IMR-90 (cell line): Measurements from ENCODE around the gene SDK1. TPM values are rescaled to one million over a fixed set of nuclear protein-coding genes. Genes with fewer than 3 reads are reported as not detected.

Experiments
- ATAC-seq: fragments of 200-7000 bp; cut with Tn5 transposase; 2 replicates; pipeline ENCODE4 v1.9.1; 2020; ENCODE audit warnings: low read depth, mild to moderate bottlenecking, moderate library complexity
- BruUV-seq: library from RNA; stranded (reverse); fragments of 400-500 nt; replicated peaks from 2 replicates; lab custom pipeline; 2021; lab: Mats Ljungman, UMichigan
- CTCF ChIA-PET: fragments of 300-600 bp; formaldehyde crosslinking; extraction: SDS; loops from one replicate; lab custom pipeline; 2021; ENCODE audit warnings: antibody characterized with exemption; lab: Yijun Ruan, JAX
- POLR2A ChIA-PET: fragments of 300-600 bp; sonication (Branson Sonifier 250); formaldehyde crosslinking; loops from one replicate; lab custom pipeline; 2022; ENCODE audit warnings: antibody characterized with exemption; ENCODE audit not compliant: unreplicated experiment; lab: Charles Lee
- DNase-seq: peaks from one replicate; pipeline ENCODE4 v3.0.0; 2013
- H2AFZ ChIP-seq: replicated peaks from 2 replicates; pipeline ENCODE3; 2013; ENCODE audit warnings: low read length, mild to moderate bottlenecking; ENCODE audit not compliant: poor library complexity
- H2AK5ac ChIP-seq: 2 replicates; pipeline ENCODE4 v1.6.1; 2013; ENCODE audit warnings: low read depth, low read length, inconsistent platforms
- H2AK9ac ChIP-seq: replicated peaks from 2 replicates; pipeline ENCODE3; 2013; ENCODE audit warnings: mild to moderate bottlenecking, low read depth, low read length, moderate library complexity; ENCODE audit not compliant: poor library complexity
- H2BK120ac ChIP-seq: 2 replicates; pipeline ENCODE4 v1.6.1; 2013; ENCODE audit warnings: low read depth, low read length, inconsistent platforms
- H2BK15ac ChIP-seq: 3 replicates; pipeline ENCODE4 v1.6.1; 2013; ENCODE audit warnings: low read depth, low read length, inconsistent platforms
- H2BK20ac ChIP-seq: 2 replicates; pipeline ENCODE4 v1.6.1; 2013; ENCODE audit warnings: low read depth, mild to moderate bottlenecking, inconsistent platforms, low read length, moderate library complexity
- H2BK5ac ChIP-seq: 2 replicates; pipeline ENCODE4 v1.6.1; 2013; ENCODE audit warnings: mild to moderate bottlenecking, low read depth, low read length, inconsistent platforms; ENCODE audit not compliant: poor library complexity, severe bottlenecking
- H3K14ac ChIP-seq: replicated peaks from 2 replicates; pipeline ENCODE4 v1.6.1; 2013; ENCODE audit warnings: low read depth, low read length, inconsistent platforms
- H3K18ac ChIP-seq: 2 replicates; pipeline ENCODE4 v1.6.1; 2013; ENCODE audit warnings: low read depth, low read length, control low read depth
- H3K23ac ChIP-seq: 2 replicates; pipeline ENCODE4 v1.6.1; 2013; ENCODE audit warnings: low read depth, low read length, inconsistent platforms
- H3K27ac ChIP-seq: 2 replicates; pipeline ENCODE4 v1.5.1; 2013; ENCODE audit warnings: mild to moderate bottlenecking, control low read depth, low read length; ENCODE audit not compliant: insufficient read depth
- H3K27me3 ChIP-seq: 2 replicates; pipeline ENCODE4 v1.6.1; 2013; ENCODE audit warnings: low read length; ENCODE audit not compliant: control insufficient read depth, insufficient read depth
- H3K36me3 ChIP-seq: 2 replicates; pipeline ENCODE4 v1.6.1; 2013; ENCODE audit warnings: low read length, mixed read lengths; ENCODE audit not compliant: control insufficient read depth, insufficient read depth
- H3K4ac ChIP-seq: 2 replicates; pipeline ENCODE4 v1.6.1; 2013; ENCODE audit warnings: low read depth, low read length, inconsistent platforms
- H3K4me1 ChIP-seq: 2 replicates; pipeline ENCODE4 v1.6.1; 2013; ENCODE audit warnings: low read length, mixed read lengths; ENCODE audit not compliant: control insufficient read depth, insufficient read depth
- H3K4me2 ChIP-seq: 2 replicates; pipeline ENCODE4 v1.6.1; 2013; ENCODE audit warnings: low read depth, mild to moderate bottlenecking, control low read depth, low read length, moderate library complexity
- H3K4me3 ChIP-seq: 2 replicates; pipeline ENCODE4 v1.5.1; 2013; ENCODE audit warnings: low read depth, mild to moderate bottlenecking, control low read depth, low read length, moderate library complexity; ENCODE audit not compliant: insufficient read depth
- H3K56ac ChIP-seq: 2 replicates; pipeline ENCODE4 v1.6.1; 2013; ENCODE audit warnings: low read length, inconsistent platforms; ENCODE audit not compliant: insufficient read depth; ENCODE audit errors: extremely low read depth
- H3K79me1 ChIP-seq, 2 experiments: 2 replicates each; pipeline ENCODE4 v1.6.1; 2013; ENCODE audit warnings: low read length in 2 of 2, inconsistent platforms in 1 of 2, low read depth in 1 of 2
- H3K9ac ChIP-seq: 2 replicates; pipeline ENCODE4 v1.6.1; 2013; ENCODE audit warnings: low read depth, low read length, control low read depth
- H3K9me1 ChIP-seq: 2 replicates; pipeline ENCODE4 v1.6.1; 2013; ENCODE audit warnings: low read length, inconsistent platforms; ENCODE audit not compliant: insufficient read depth
- H3K9me3 ChIP-seq: 2 replicates; pipeline ENCODE4 v1.6.1; 2013; ENCODE audit warnings: low read length; ENCODE audit not compliant: control insufficient read depth, insufficient read depth
- H4K20me1 ChIP-seq: 2 replicates; pipeline ENCODE4 v1.6.1; 2013; ENCODE audit warnings: low read length, inconsistent platforms; ENCODE audit not compliant: insufficient read depth
- H4K5ac ChIP-seq: 2 replicates; pipeline ENCODE4 v1.6.1; 2013; ENCODE audit warnings: mild to moderate bottlenecking, low read depth, low read length, control low read depth
- H4K8ac ChIP-seq, 2 experiments: 2 replicates each; pipeline ENCODE4 v1.6.1; 2013; ENCODE audit warnings: low read depth in 2 of 2, low read length in 2 of 2, control low read depth in 1 of 2, inconsistent platforms in 1 of 2
- H4K91ac ChIP-seq: 2 replicates; pipeline ENCODE4 v1.6.1; 2013; ENCODE audit warnings: low read depth, low read length, inconsistent platforms; ENCODE audit not compliant: insufficient read depth
- FOS ChIP-seq: fragments of 150-350 bp; IDR thresholded peaks from 2 replicates; pipeline ENCODE4 v1.6.1; 2016; ENCODE audit warnings: low read depth, low read length
- MAFK ChIP-seq: IDR thresholded peaks from 2 replicates; pipeline ENCODE4 v1.6.1; 2012; ENCODE audit warnings: low read depth, low read length, improper control_type of control experiment
- RCOR1 ChIP-seq: IDR thresholded peaks from 2 replicates; pipeline ENCODE4 v1.6.1; 2012; ENCODE audit warnings: mild to moderate bottlenecking, low read length, improper control_type of control experiment; ENCODE audit not compliant: insufficient replicate concordance
- SMC3 ChIP-seq: fragments of 150-350 bp; IDR thresholded peaks from 2 replicates; pipeline ENCODE4 v1.6.1; 2016; ENCODE audit warnings: low read depth, mild to moderate bottlenecking, antibody characterized with exemption, low read length, moderate library complexity
- WGBS, 2 experiments: methylation state at CpG; one replicate each; pipeline versions ENCODE4 v1.1.5 to v1.1.7; 2013; ENCODE audit warnings: missing lambda C conversion rate in 2 of 2; ENCODE audit not compliant: insufficient read length in 1 of 2; ENCODE audit errors: extremely low coverage in 2 of 2; 5-methylcytosine and 5-hydroxymethylcytosine counted together
- dilution Hi-C: fragments of 300-500 bp; cut with HindIII; formaldehyde crosslinking; loops from one replicate; pipeline ENCODE4 v1.14.3; 2018; ENCODE audit warnings: low sequenced_read_pairs; ENCODE audit not compliant: unreplicated experiment
- in situ Hi-C: fragments of 300-500 bp; cut with MboI; formaldehyde crosslinking; loops from 3 replicates; pipeline ENCODE4 v1.14.3; 2019; ENCODE audit warnings: low sequenced_read_pairs, inconsistent platforms, mixed read lengths
- intact Hi-C: fragments of 100-400 bp; cut with micrococcal nuclease; formaldehyde crosslinking; loops from 2 replicates; pipeline ENCODE4 v1.10.0; 2022
- polyA plus RNA-seq, 3 experiments: library from polyadenylated mRNA; depleted of rRNA; stranded (reverse); fragments of >200 nt; gene quantifications; 2 replicates each; pipeline ENCODE4 v1.2.3, GENCODE V29; 2012; ENCODE audit warnings: low replicate concordance in 1 of 3
- total RNA-seq: library from RNA; depleted of rRNA; stranded (reverse); fragments of >200 nt; gene quantifications from 2 replicates; pipeline ENCODE4 v1.2.3, GENCODE V29; 2012
- TF ChIP-seq, protein P1 (sequence below): fragments of 150-350 bp; IDR thresholded peaks from 2 replicates; pipeline ENCODE4 v1.6.1; 2017; ENCODE audit warnings: mild to moderate bottlenecking, antibody characterized with exemption, low read length, low read depth
- TF ChIP-seq, protein P2 (sequence below): conservative IDR thresholded peaks from 2 replicates; pipeline ENCODE4 v1.5.1; 2012; ENCODE audit warnings: mild to moderate bottlenecking, low read depth, low read length, improper control_type of control experiment

The SDK1 gene
- total and polyA plus RNA-seq, 2 of the 4 experiments (the other 2 are of a cell fraction), result 1.5 to 1.6 TPM

DNA sequence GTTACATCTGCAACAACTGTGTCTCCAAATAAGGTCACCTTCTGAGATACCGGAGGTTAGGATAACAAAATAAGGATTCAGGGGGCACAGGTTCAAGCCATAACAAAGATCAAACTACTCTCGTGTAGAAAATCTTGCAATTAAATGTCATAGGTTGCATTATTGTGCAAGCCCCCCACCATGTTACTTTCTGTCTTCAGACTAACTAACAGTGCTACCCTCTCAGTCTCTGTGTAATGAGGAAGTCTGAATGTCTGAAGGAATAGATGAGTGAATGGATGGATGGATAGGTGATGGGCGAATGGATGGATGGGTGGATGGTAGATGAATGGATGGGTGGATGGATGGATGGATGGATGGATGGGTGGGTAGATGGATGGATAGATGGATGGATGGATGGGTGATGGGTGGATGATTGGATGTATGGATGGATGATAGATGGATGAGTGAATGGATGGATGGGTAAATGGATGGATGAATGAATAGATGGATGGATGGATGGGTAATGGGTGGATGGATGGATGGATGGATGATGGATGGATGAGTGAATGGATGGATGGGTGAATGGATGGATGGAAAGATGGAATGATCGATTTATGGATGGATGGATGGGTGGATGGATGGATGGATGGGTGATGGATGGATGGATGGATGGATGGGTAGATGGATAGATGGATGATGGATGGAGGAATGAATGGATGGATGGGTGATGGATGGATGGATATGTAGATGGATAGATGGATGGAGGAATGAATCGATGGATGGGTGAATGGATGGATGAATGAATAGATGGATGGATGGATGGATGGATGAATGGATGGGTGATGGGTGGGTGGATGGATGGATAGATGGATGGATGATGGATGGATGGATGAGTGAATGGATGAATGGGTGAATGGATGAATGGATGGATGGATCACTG, 823.8 kb downstream of the SDK1 start:
- Histone ChIP-seq H3K14ac (no peak overlapping the region), H3K36me3 (no peaks in the 10 kb centered on the region), H4K5ac (no peak overlapping the region), H2AK9ac (no peak overlapping the region), H4K91ac (no peak overlapping the region), H3K4me2 (no peak overlapping the region), H4K8ac (no peak overlapping the region), H2BK15ac (no peak overlapping the region), H3K9me1 (no peaks in the 10 kb centered on the region), H2AK5ac (no peak overlapping the region), H3K9ac (no peak overlapping the region), H3K27me3 (no peaks in the 10 kb centered on the region), H3K9me3 (peaks cover 15% of the 10 kb centered on the region), H3K4me1 (no peaks in the 10 kb centered on the region), H3K27ac (no peak overlapping the region), H4K20me1 (no peaks in the 10 kb centered on the region), H3K23ac (no peak overlapping the region), H3K79me1 (no peaks in the 10 kb centered on the region), H2AFZ (no peak overlapping the region), H2BK120ac (no peak overlapping the region), H3K4me3 (no peak overlapping the region), H2BK5ac (peak overlapping the region; percentile 42), H2BK20ac (no peak overlapping the region), H3K4ac (no peak overlapping the region), H3K18ac (no peak overlapping the region), H3K56ac (no peak overlapping the region)
- DNase-seq (no peak), ATAC-seq (no peak)
- 46 to 100% methylated on average over 3 of the region's 5 CpGs for WGBS, 2 experiments
- dilution Hi-C loops (no loop called here), in situ Hi-C loops (no loop called here), intact Hi-C loops (no loop called here)
- CTCF ChIA-PET, result no interaction called here
- BruUV-seq, result no TSS peak
- POLR2A ChIA-PET, result no interaction called here
- TF ChIP-seq, protein P1, sequence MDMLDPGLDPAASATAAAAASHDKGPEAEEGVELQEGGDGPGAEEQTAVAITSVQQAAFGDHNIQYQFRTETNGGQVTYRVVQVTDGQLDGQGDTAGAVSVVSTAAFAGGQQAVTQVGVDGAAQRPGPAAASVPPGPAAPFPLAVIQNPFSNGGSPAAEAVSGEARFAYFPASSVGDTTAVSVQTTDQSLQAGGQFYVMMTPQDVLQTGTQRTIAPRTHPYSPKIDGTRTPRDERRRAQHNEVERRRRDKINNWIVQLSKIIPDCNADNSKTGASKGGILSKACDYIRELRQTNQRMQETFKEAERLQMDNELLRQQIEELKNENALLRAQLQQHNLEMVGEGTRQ, result no peak
- TF ChIP-seq SMC3 (no peak), RCOR1 (no peak), MAFK (no peak), FOS (no peak)
- TF ChIP-seq, protein P2, sequence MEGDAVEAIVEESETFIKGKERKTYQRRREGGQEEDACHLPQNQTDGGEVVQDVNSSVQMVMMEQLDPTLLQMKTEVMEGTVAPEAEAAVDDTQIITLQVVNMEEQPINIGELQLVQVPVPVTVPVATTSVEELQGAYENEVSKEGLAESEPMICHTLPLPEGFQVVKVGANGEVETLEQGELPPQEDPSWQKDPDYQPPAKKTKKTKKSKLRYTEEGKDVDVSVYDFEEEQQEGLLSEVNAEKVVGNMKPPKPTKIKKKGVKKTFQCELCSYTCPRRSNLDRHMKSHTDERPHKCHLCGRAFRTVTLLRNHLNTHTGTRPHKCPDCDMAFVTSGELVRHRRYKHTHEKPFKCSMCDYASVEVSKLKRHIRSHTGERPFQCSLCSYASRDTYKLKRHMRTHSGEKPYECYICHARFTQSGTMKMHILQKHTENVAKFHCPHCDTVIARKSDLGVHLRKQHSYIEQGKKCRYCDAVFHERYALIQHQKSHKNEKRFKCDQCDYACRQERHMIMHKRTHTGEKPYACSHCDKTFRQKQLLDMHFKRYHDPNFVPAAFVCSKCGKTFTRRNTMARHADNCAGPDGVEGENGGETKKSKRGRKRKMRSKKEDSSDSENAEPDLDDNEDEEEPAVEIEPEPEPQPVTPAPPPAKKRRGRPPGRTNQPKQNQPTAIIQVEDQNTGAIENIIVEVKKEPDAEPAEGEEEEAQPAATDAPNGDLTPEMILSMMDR, result no peak
